ENCODE results near the gene DNM2. TPM values are rescaled to one million over a fixed set of nuclear protein-coding genes. Genes with fewer than 3 reads are reported as not detected.
A peak's percentile ranks its signal among the peaks of the same experiment; 100 is the strongest.
"Not testable (repeated sequence)": the region's sequence is repeated elsewhere in the genome, so short reads cannot be mapped to it uniquely, and the experiment has no call there.

The DNM2 gene
- total RNA-seq, 1 donor from 2014 or later = 117 TPM

- Mint-ChIP-seq H3K27ac (ENCODE audit: unreplicated experiment) (no peak overlapping the region), H3K4me3 (no peak overlapping the region), H3K9me3 (no peaks in the 10 kb centered on the region), H3K27me3 (ENCODE audit: low read depth) (no peaks in the 10 kb centered on the region), H3K4me1 (peaks cover 29% of the 10 kb centered on the region), H3K36me3 (ENCODE audit: low read depth) (no peaks in the 10 kb centered on the region)
- DNase-seq (ENCODE audit: low read depth, low spot score) = no peak
- TF ChIP-seq CTCF (conservative IDR thresholded peaks at IDR 0.05) = no peak
Measured at GRCh38 chr19:10862561-10863106, 144.8 kb downstream of the DNM2 start.

DNA sequence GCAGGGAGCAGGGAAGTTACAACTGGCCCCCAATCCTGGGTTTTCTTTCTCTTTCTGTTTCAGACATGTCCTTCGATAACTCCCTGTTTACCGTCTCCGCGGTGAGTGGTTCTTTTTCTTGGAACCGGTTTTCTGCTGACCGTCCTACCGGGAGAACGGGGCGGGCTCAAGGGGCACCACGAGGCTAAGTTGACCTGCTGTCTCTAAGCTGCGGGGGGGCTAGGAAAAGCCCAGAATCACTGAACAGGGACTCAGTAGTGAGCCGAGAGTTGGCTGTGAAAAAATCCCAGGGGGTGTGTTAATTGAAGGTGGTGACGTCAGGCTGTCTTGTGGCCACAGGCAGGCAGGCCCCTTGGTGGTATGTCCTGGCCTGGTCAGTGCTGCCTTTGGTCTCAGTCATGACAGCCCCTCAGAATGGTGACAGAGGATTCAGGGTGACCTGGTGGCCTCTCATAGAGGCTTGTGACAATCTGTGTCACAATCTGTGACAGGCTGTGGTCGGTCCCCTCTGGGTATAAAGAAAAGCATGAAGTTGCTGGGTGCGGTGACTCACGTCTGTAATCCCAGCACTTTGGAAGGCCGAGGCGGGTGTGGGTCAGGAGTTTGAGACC is 145.3 kb downstream of the DNM2 start:
- peak overlapping the region; percentile 47 for H3K4me3 Mint-ChIP-seq
- peak overlapping the region; percentile 90 for H3K27ac Mint-ChIP-seq (ENCODE audit: unreplicated experiment)
- peaks cover 32% of the 10 kb centered on the region for H3K4me1 Mint-ChIP-seq
- DNase-seq (ENCODE audit: low read depth, low spot score) = no peak
- no peak for TF ChIP-seq CTCF (conservative IDR thresholded peaks at IDR 0.05)
- no peaks in the 10 kb centered on the region for H3K27me3 Mint-ChIP-seq (ENCODE audit: low read depth)
- no peaks in the 10 kb centered on the region for H3K36me3 Mint-ChIP-seq (ENCODE audit: low read depth)
- H3K9me3 Mint-ChIP-seq = no peaks in the 10 kb centered on the region

- DNase-seq (ENCODE audit: low read depth, low spot score) = peak; percentile 92
- Mint-ChIP-seq H3K27ac (ENCODE audit: unreplicated experiment) (peak overlapping the region; percentile 63), H3K4me1 (peaks cover 31% of the 10 kb centered on the region), H3K27me3 (ENCODE audit: low read depth) (no peaks in the 10 kb centered on the region), H3K9me3 (no peaks in the 10 kb centered on the region), H3K36me3 (ENCODE audit: low read depth) (no peaks in the 10 kb centered on the region), H3K4me3 (peak overlapping the region; percentile 38)
- peak; percentile 88 for TF ChIP-seq CTCF (conservative IDR thresholded peaks at IDR 0.05)
Measured at GRCh38 chr19:10864538-10864899, 146.6 kb downstream of the DNM2 start.

GRCh38 chr19:10866495-10866894 is 148.6 kb downstream of the DNM2 start:
- no peak for TF ChIP-seq CTCF (conservative IDR thresholded peaks at IDR 0.05)
- no peak for DNase-seq (ENCODE audit: low read depth, low spot score)
- H3K27me3 Mint-ChIP-seq (ENCODE audit: low read depth) = no peaks in the 10 kb centered on the region
- peaks cover 36% of the 10 kb centered on the region for H3K4me1 Mint-ChIP-seq
- no peak overlapping the region for H3K27ac Mint-ChIP-seq (ENCODE audit: unreplicated experiment)
- no peak overlapping the region for H3K4me3 Mint-ChIP-seq
- H3K9me3 Mint-ChIP-seq = no peaks in the 10 kb centered on the region
- no peaks in the 10 kb centered on the region for H3K36me3 Mint-ChIP-seq (ENCODE audit: low read depth)

DNA sequence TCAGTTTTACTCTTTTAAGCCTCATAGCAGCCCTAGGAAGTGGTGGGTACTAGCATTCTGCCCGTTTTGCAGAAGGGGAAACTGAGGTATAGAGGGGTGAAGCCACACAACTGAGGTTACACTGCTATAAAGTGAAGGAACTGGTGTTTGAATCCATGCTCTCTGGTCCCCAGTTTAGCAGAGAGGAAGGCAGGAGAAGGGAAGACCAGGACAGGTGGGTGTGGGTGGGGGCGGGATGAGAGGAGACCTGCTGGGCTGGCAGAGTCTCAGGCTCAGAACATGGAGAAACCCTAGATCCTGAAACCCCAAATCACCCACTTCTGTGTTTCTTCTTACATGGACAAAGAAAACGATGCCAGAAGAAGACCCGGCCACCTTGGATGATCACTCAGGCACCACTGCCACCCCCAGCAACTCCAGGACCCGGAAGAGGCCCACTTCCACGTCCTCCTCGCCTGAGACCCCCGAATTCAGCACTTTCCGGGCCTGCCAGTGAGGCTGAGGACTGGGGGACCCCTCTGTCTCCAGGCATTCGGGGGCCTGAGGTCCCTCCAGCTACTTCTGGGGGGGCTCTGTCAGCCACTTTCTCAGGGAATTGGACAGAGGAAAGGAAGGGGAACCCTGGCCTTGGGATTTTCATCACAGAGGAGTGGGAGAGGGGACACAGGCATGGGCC is 151.1 kb downstream of the DNM2 start:
- Mint-ChIP-seq H3K27me3 (ENCODE audit: low read depth) (no peaks in the 10 kb centered on the region), H3K4me3 (peak overlapping the region; percentile 84), H3K36me3 (ENCODE audit: low read depth) (no peaks in the 10 kb centered on the region), H3K4me1 (peaks cover 39% of the 10 kb centered on the region), H3K27ac (ENCODE audit: unreplicated experiment) (no peak overlapping the region), H3K9me3 (no peaks in the 10 kb centered on the region)
- no peak for DNase-seq (ENCODE audit: low read depth, low spot score)
- TF ChIP-seq CTCF (conservative IDR thresholded peaks at IDR 0.05) = no peak

DNA sequence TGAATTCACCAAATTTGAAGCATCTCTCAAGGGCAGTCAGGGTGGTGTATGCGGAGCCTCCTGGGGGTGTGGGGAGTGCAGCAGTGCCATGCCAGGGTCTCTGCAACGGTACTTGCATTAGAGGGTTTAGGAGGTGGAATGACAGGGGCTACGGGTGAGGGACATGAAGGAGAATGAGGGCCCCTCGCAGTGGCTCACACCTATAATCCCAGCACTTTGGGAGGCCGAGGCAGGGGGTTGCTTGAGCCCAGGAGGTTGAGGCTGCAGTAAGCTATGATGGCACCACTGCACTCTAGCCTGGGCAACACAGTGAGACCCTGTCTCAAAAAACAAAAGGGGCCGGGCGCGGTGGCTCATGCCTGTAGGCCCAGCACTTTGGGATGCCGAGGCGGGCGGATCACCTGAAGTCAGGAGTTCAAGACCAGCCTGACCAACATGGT is 152.0 kb downstream of the DNM2 start:
- Mint-ChIP-seq H3K4me3 (peak overlapping the region; percentile 87), H3K4me1 (peaks cover 33% of the 10 kb centered on the region)
- H3K9me3 Mint-ChIP-seq; H3K27me3 Mint-ChIP-seq (ENCODE audit: low read depth); H3K27ac Mint-ChIP-seq (ENCODE audit: unreplicated experiment); DNase-seq (ENCODE audit: low read depth, low spot score); H3K36me3 Mint-ChIP-seq (ENCODE audit: low read depth): not testable (repeated sequence)
